PC-3 (cell line): ENCODE results near the gene HMCN1. TPM values are rescaled to one million over a fixed set of nuclear protein-coding genes. Genes with fewer than 3 reads are reported as not detected.

Experiments used
- ATAC-seq: fragments of 200-7000 bp; cut with Tn5 transposase; 2 replicates; pipeline ENCODE4 v1.9.1; 2020; ENCODE audit warnings: mild to moderate bottlenecking, moderate library complexity
- BruUV-seq: library from RNA; stranded (reverse); fragments of 400-500 nt; replicated peaks from 2 replicates; lab custom pipeline; 2021; lab: Mats Ljungman, UMichigan
- CTCF ChIA-PET: fragments of 300-600 bp; sonication (Branson Sonifier 250); formaldehyde crosslinking; loops from one replicate; lab custom pipeline; 2022; ENCODE audit warnings: antibody characterized with exemption; lab: Charles Lee
- POLR2A ChIA-PET: fragments of 300-600 bp; sonication (Branson Sonifier 250); formaldehyde crosslinking; loops from one replicate; lab custom pipeline; 2022; ENCODE audit warnings: antibody characterized with exemption; ENCODE audit not compliant: unreplicated experiment; lab: Charles Lee
- DNase-seq: peaks from one replicate; pipeline ENCODE4 v3.0.0-alpha.2; 2015
- H2AFZ ChIP-seq: fragments of 300-600 bp; sonication (generic); 2 replicates; pipeline ENCODE4 v1.6.0; 2016; ENCODE audit warnings: antibody characterized with exemption, low read length
- H3F3A ChIP-seq: fragments of 300-600 bp; sonication (generic); one replicate; pipeline ENCODE4 v1.6.0; 2017; ENCODE audit warnings: antibody characterized with exemption, low read length, control low read depth, mild to moderate bottlenecking; ENCODE audit not compliant: unreplicated experiment
- H3K27ac ChIP-seq: fragments of 300-600 bp; sonication (generic); 2 replicates; pipeline ENCODE4 v1.5.1; 2016; ENCODE audit warnings: mild to moderate bottlenecking, low read length
- H3K27me3 ChIP-seq: fragments of 300-600 bp; sonication (generic); 2 replicates; pipeline ENCODE4 v1.6.1; 2016; ENCODE audit warnings: low read length, mixed read lengths
- H3K36me3 ChIP-seq: fragments of 300-600 bp; sonication (generic); 2 replicates; pipeline ENCODE4 v1.6.1; 2016; ENCODE audit warnings: low read depth, mixed run types, low read length, mixed read lengths
- H3K4me1 ChIP-seq: fragments of 300-600 bp; sonication (generic); 2 replicates; pipeline ENCODE4 v1.5.1; 2016; ENCODE audit warnings: low read length; ENCODE audit not compliant: insufficient read depth
- H3K4me2 ChIP-seq: fragments of 300-600 bp; sonication (generic); 2 replicates; pipeline ENCODE4 v1.6.0; 2016; ENCODE audit warnings: low read length
- H3K4me3 ChIP-seq: fragments of 300-600 bp; sonication (generic); 2 replicates; pipeline ENCODE4 v1.5.1; 2016; ENCODE audit warnings: mild to moderate bottlenecking, low read length, mixed read lengths
- H3K79me2 ChIP-seq: fragments of 300-600 bp; sonication (generic); 2 replicates; pipeline ENCODE4 v1.6.1; 2017; ENCODE audit warnings: low read length, mixed read lengths
- H3K9ac ChIP-seq: fragments of 300-600 bp; sonication (generic); 2 replicates; pipeline ENCODE4 v1.6.0; 2016; ENCODE audit warnings: mild to moderate bottlenecking, low read length
- H3K9me2 ChIP-seq: fragments of 300-600 bp; sonication (generic); replicated peaks from 2 replicates; pipeline ENCODE4 v1.6.1; 2016; ENCODE audit warnings: mixed run types, low read length, mixed read lengths
- H3K9me3 ChIP-seq: fragments of 300-600 bp; sonication (generic); 2 replicates; pipeline ENCODE4 v1.6.1; 2016; ENCODE audit warnings: low read length, mixed read lengths
- H4K20me1 ChIP-seq: fragments of 300-600 bp; sonication (generic); 2 replicates; pipeline ENCODE4 v1.6.1; 2016; ENCODE audit warnings: low read length, mixed read lengths
- EZH2 ChIP-seq: fragments of 300-600 bp; sonication (generic); IDR thresholded peaks from one replicate; pipeline ENCODE4 v1.6.1; 2017; ENCODE audit warnings: antibody characterized with exemption, mild to moderate bottlenecking, low read length; ENCODE audit not compliant: unreplicated experiment
- EZH2phosphoT487 ChIP-seq: fragments of 300-600 bp; sonication (generic); IDR thresholded peaks from 2 replicates; pipeline ENCODE4 v1.6.1; 2018; ENCODE audit warnings: mild to moderate bottlenecking, antibody characterized with exemption, low read length, borderline replicate concordance
- intact Hi-C: fragments of 100-400 bp; cut with micrococcal nuclease; formaldehyde crosslinking; loops from 2 replicates; pipeline ENCODE4 v1.9.0; 2023
- total RNA-seq: library from RNA; depleted of rRNA; stranded (reverse); fragments of >200 nt; gene quantifications from 2 replicates; pipeline ENCODE4 v1.2.3, GENCODE V29; 2014
- TF ChIP-seq, protein P1 (sequence below): fragments of 300-600 bp; sonication (generic); conservative IDR thresholded peaks from 2 replicates; pipeline ENCODE4 v1.5.1; 2017; ENCODE audit warnings: antibody characterized with exemption, low read depth, mild to moderate bottlenecking, low read length

The HMCN1 gene
- total RNA-seq, 1 experiment from 2014 or later, result 0.66 TPM

DNA sequence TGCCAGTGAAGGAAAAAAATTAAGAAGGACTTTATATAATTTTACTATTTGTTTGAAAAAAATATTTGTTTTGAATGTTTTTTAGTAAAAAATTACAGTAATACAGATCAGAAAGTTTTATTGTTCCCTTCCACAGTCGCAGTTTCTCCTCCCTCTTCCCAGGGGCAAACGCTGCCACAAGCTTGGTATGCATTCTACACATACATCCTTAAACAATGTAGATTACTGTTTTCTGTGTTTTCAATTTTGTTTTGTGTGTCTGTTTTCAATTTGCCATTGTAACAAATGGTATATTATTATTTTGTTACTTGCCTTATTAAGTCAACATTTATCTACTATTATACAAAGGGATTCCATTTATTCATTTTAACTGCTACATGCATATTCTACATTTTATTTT lies 257.1 kb downstream of the HMCN1 start:
- Histone ChIP-seq H2AFZ (no peak overlapping the region), H3K27me3 (no peaks in the 10 kb centered on the region), H3K4me3 (no peak overlapping the region), H3F3A (no peaks in the 10 kb centered on the region), H4K20me1 (no peaks in the 10 kb centered on the region), H3K79me2 (no peaks in the 10 kb centered on the region), H3K9me3 (no peaks in the 10 kb centered on the region), H3K4me2 (no peak overlapping the region), H3K27ac (no peak overlapping the region), H3K36me3 (no peaks in the 10 kb centered on the region), H3K9ac (no peak overlapping the region), H3K9me2 (no peaks in the 10 kb centered on the region), H3K4me1 (peaks cover 6% of the 10 kb centered on the region; the same call in 1 of the 2 replicates)
- no TSS peak for BruUV-seq
- TF ChIP-seq, protein P1, sequence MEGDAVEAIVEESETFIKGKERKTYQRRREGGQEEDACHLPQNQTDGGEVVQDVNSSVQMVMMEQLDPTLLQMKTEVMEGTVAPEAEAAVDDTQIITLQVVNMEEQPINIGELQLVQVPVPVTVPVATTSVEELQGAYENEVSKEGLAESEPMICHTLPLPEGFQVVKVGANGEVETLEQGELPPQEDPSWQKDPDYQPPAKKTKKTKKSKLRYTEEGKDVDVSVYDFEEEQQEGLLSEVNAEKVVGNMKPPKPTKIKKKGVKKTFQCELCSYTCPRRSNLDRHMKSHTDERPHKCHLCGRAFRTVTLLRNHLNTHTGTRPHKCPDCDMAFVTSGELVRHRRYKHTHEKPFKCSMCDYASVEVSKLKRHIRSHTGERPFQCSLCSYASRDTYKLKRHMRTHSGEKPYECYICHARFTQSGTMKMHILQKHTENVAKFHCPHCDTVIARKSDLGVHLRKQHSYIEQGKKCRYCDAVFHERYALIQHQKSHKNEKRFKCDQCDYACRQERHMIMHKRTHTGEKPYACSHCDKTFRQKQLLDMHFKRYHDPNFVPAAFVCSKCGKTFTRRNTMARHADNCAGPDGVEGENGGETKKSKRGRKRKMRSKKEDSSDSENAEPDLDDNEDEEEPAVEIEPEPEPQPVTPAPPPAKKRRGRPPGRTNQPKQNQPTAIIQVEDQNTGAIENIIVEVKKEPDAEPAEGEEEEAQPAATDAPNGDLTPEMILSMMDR, result no peak
- TF ChIP-seq EZH2phosphoT487 (no peak), EZH2 (no peak)
- ATAC-seq (no peak), DNase-seq (no peak)
- CTCF ChIA-PET, result no interaction called here
- intact Hi-C loops, result loop anchor here (10.0 kb wide), 2 partner anchors 164 to 176 kb away; no protein-coding TSS in a partner anchor
- POLR2A ChIA-PET, result no interaction called here

DNA sequence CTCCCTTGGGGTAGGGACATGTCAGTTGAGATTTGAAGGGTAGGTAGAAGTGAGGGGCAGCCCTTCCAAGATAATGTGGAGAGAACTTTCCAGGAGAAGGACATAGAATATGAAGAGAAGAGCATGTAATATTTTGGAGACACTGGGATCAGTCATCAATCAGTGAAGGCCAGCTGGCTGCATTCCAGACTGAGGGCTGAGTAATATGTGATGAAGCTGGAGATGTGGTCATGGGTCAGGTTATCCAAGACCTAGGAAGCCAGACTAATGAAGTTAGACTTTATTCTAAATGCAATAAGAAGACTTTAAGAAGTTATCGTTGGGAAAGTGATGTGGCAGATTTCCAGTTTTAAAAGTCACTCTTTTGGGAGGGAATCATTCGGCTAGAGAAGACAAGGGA lies 262.0 kb downstream of the HMCN1 start:
- no peaks in the 10 kb centered on the region for H4K20me1 ChIP-seq
- intact Hi-C loops, result loop anchor here (5.0 to 10.0 kb wide), 3 partner anchors 159 to 216 kb away; no protein-coding TSS in a partner anchor
- no peak overlapping the region for H3K9ac ChIP-seq
- CTCF ChIA-PET, result no interaction called here
- H3K4me1 ChIP-seq, result peaks cover 14% of the 10 kb centered on the region
- H2AFZ ChIP-seq, result no peak overlapping the region
- no TSS peak for BruUV-seq
- POLR2A ChIA-PET, result no interaction called here
- no peak overlapping the region for H3K4me2 ChIP-seq
- no peaks in the 10 kb centered on the region for H3K79me2 ChIP-seq
- H3F3A ChIP-seq, result no peaks in the 10 kb centered on the region
- H3K4me3 ChIP-seq, result no peak overlapping the region
- peak; percentile 85 for ATAC-seq
- H3K27ac ChIP-seq, result no peak overlapping the region
- TF ChIP-seq, protein P1, result no peak
- TF ChIP-seq EZH2phosphoT487 (no peak), EZH2 (no peak)
- DNase-seq, result peak; percentile 92
- no peaks in the 10 kb centered on the region for H3K36me3 ChIP-seq
- no peaks in the 10 kb centered on the region for H3K9me2 ChIP-seq
- no peaks in the 10 kb centered on the region for H3K9me3 ChIP-seq
- no peaks in the 10 kb centered on the region for H3K27me3 ChIP-seq

DNA sequence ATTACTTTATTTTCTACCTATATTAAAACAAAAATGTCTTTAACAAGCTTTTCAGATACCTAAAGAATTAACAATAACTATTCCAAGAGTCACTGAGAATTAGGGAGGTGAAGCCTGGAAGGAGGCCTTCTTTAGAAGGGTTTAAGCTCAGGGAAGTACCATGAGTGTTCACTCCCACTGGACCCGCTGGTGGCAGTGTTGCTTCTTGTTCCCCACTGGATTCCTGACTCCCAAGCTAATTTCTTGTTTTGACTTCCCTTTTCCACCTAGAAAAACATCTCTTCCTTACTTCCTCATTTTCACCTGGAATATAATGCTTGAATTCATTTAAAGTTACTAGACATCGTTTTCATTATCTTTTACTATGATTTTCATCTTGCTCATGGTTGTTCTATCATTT lies 264.2 kb downstream of the HMCN1 start:
- Histone ChIP-seq H3K4me3 (no peak overlapping the region), H3K9ac (no peak overlapping the region), H3K27ac (no peak overlapping the region), H3K36me3 (no peaks in the 10 kb centered on the region), H3K79me2 (no peaks in the 10 kb centered on the region), H3K4me1 (peaks cover 14% of the 10 kb centered on the region), H3K9me3 (no peaks in the 10 kb centered on the region), H3K27me3 (no peaks in the 10 kb centered on the region), H3K4me2 (no peak overlapping the region), H4K20me1 (no peaks in the 10 kb centered on the region), H3F3A (no peaks in the 10 kb centered on the region), H3K9me2 (no peaks in the 10 kb centered on the region), H2AFZ (no peak overlapping the region)
- BruUV-seq, result no TSS peak
- DNase-seq (peak; percentile 23), ATAC-seq (no peak)
- POLR2A ChIA-PET, result no interaction called here
- CTCF ChIA-PET, result interaction anchor here (0.6 to 1.0 kb wide), 2 partner anchors 166 to 214 kb away, joined by 3 read pairs; no protein-coding TSS in a partner anchor
- TF ChIP-seq, protein P1, result peak; percentile 49
- TF ChIP-seq EZH2, result no peak
- intact Hi-C loops, result loop anchor here (5.0 to 10.0 kb wide), 3 partner anchors 156 to 214 kb away; no protein-coding TSS in a partner anchor
